Measurements from ENCODE around the gene MRPL46.

The MRPL46 gene

GRCh38 chr15:88467073-88467934 lies at the start of gene MRPL46, which contains the start of gene MRPS11:
Gene MRPL46, minus strand, starts transcription at chr15:88467388. Its CDS starts 11 bp downstream, at chr15:88467377.
Gene MRPS11, plus strand, starts transcription at chr15:88467708. Its CDS starts 10 bp downstream, at chr15:88467718.
- no peak for FAIRE-seq
- DNase-seq (ENCODE audit: low spot score) = peak; percentile 95

DNA sequence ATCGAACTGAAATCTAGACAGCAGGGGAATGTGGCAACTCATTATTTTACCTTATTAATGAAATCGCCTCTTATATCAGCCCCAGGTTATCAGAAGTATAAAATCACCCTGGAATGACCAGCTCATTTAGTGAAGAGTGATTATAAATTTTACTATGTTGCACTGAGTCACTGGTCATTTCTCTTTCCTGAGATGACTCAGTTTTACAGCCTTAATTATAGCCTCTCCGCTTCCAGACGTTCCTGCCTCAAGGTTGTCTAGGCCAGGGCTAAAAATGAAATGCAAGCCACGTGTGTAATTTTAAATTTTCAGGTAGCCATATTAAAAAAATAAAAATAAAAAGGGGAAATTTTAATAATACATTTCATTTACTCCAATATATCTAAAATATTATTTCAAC lies 46.0 kb upstream of the MRPL46 start:
- FAIRE-seq (no peak), DNase-seq (ENCODE audit: low spot score) (no peak)

DNA sequence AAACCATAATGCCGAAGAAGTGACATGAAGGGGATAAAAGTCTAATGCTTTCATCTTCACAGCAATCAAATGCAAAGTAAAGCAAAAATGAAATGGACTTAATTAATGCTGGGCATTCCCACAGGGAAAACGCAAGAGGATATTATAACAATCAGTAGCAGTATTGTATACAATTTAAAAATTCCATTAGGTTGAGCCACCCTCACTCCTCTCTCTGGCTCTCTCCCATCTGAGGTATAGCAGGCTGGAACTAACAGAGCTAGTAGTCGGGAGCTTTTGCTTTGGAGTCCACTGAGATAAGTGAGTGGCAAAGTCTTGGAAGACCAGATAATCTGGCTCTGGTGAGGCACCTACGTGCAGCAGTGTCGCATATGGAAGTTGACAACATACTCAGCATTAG lies 45.4 kb upstream of the MRPL46 start:
- no peak for DNase-seq (ENCODE audit: low spot score)
- no peak for FAIRE-seq

DNA sequence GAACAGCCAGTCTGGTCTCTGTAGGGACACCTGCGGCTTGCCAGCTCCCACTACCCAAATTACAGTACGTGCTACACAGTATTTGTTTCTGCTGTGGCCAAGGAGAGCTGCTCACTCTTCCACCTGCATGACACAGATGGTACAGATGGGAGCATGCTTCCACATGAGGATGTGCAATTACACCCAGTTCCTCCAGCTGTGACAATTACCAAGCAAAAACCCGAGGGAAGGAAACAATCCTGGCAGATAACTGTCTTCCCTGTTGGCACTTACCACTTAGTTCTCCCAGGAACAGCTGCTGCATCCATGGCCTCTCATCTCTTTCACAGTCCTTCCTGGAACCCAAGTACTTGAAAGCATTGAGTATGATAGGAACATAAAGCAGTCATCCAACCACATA lies 44.9 kb upstream of the MRPL46 start:
- FAIRE-seq (no peak), DNase-seq (ENCODE audit: low spot score) (no peak)

DNA sequence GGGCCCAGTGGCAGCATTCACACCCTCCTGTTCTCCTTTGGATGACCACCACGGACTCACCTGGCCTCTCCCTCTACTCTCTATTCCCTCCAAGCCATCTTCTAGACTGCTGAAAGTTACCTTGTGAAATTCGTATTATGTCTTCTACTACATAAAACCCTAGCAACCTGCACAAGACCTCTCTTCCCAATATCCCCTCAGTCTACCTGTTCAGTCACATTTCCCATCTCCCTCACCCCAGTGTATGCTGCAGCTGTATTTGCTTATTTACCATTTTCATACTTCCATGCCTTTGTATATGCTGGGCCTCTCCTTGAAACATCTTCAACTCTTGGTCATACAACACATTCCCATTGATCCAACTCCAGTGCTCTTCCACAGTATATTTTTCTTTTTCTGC lies 44.0 kb upstream of the MRPL46 start:
- no peak for FAIRE-seq
- DNase-seq (ENCODE audit: low spot score) = no peak

- FAIRE-seq (no peak), DNase-seq (ENCODE audit: low spot score) (no peak)
Observed at GRCh38 chr15:88509964-88510363, 42.8 kb upstream of the MRPL46 start.

GRCh38 chr15:88509321-88509720 lies 42.1 kb upstream of the MRPL46 start:
- FAIRE-seq = no peak
- no peak for DNase-seq (ENCODE audit: low spot score)

GRCh38 chr15:88506628-88507027 lies 39.4 kb upstream of the MRPL46 start:
- no peak for DNase-seq (ENCODE audit: low spot score)
- no peak for FAIRE-seq

GRCh38 chr15:88505721-88506120 lies 38.5 kb upstream of the MRPL46 start:
- FAIRE-seq (no peak), DNase-seq (ENCODE audit: low spot score) (no peak)

DNA sequence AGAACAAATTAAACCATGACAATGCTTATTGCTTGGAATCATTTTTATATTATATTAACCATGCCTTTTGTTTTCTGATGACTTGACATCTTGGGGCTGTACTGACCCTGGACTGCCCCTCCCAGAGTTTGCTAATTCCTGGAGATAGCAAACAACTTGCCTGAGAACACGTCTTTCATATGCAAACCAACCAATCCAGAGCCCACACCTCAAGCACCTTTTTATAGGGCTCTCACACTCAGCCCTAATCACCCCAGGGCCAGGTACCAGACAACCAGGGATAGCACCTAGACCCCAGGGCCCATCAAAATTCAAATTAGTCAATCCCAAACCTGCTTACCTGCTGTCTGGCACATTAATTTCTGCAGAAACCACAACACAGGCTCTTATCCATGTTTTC lies 37.3 kb upstream of the MRPL46 start:
- DNase-seq (ENCODE audit: low spot score) (no peak), FAIRE-seq (no peak)

DNA sequence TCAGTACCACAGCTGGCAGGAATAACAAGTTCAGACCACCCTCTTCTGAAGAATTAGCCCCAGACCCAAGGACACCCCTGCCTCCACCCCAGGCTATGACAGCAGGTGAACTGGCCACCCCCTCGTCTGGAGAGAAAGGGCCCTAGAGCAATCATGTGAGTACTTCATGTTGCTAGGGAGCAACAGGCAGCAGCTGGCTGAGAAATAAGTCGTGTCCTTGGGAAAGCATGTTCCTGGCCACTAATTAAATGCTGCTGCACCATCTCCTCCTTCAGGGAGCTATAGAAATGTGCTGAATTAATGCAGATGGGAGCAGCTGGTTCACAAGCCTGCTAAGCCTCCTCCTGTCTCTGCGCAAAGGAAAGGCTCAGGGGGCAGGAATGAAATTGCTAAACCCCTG lies 31.8 kb upstream of the MRPL46 start:
- DNase-seq (ENCODE audit: low spot score) (no peak), FAIRE-seq (peak; percentile 23)

DNA sequence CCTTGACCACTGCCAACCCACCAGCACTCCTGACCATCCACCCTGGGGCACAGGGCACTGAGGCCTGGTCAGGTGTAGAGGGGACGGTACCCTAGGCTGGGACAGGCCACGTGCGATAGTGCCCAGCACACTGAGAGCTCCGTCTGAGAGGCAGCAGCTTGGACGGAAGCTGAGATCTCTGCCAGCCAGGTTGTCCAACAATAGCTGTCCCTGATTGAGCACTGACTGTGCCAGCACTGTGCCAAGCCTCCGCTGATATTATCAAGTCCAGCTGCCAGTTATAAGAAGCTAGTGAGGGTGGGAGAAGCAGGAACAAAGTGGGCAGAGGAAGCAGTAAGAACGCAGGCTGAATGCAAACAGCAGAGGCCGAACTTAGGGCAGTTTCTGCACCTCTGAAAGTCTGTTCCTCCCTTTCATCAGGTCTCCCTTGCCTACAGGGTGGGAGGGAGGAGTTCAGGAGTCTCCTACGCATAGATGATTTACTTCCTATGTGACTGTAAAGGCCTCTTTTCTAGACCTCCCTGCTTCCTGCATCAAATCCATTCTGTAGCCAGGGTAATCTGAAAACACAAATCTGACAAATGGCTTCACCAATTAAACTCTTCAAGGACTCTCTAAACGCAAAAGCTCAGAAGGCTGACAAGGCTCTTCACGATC lies 30.0 kb upstream of the MRPL46 start:
- DNase-seq (ENCODE audit: low spot score) (no peak), FAIRE-seq (no peak)

- DNase-seq (ENCODE audit: low spot score) (no peak), FAIRE-seq (no peak)
Observed at GRCh38 chr15:88493844-88494243, 26.7 kb upstream of the MRPL46 start.

- FAIRE-seq (no peak), DNase-seq (ENCODE audit: low spot score) (peak; percentile 22)
Observed at GRCh38 chr15:88491158-88491557, 24.0 kb upstream of the MRPL46 start.

- DNase-seq (ENCODE audit: low spot score) (no peak), FAIRE-seq (no peak)
Observed at GRCh38 chr15:88490036-88490435, 22.8 kb upstream of the MRPL46 start.

GRCh38 chr15:88489321-88489720 lies 22.1 kb upstream of the MRPL46 start:
- DNase-seq (ENCODE audit: low spot score) (no peak), FAIRE-seq (no peak)

GRCh38 chr15:88487796-88488523 lies 20.8 kb upstream of the MRPL46 start:
- DNase-seq (ENCODE audit: low spot score) (no peak), FAIRE-seq (no peak)

DNA sequence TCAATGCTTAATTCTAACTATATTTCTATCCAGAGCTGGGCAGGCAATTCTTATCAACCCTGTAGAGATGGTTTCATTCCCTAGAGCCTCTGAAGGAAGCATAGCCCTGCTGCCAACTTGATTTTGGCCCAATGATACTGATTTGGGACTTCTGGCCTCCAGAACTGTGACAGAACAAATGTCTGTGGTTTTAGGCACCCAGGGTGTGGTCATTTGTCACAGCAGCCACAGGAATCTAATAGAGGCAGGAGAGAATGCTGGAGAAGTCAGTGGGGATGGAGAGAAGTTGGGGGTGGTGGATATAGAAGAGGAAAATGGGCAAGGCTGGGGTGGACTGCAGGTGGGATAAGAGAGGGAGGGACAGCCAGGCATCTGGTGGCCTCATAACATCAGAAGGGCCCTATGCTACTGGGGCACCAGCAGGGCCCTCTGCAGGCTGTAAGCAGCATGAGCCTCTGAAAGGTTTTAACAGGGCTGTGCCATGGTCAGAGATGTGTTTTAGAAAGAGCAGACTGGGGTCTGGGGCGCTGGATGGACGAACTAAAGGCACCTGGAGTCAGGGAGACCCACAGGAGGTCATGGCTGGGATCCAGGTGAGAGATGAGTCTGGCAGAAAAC lies 20.1 kb upstream of the MRPL46 start:
- DNase-seq (ENCODE audit: low spot score) (no peak), FAIRE-seq (no peak)

DNA sequence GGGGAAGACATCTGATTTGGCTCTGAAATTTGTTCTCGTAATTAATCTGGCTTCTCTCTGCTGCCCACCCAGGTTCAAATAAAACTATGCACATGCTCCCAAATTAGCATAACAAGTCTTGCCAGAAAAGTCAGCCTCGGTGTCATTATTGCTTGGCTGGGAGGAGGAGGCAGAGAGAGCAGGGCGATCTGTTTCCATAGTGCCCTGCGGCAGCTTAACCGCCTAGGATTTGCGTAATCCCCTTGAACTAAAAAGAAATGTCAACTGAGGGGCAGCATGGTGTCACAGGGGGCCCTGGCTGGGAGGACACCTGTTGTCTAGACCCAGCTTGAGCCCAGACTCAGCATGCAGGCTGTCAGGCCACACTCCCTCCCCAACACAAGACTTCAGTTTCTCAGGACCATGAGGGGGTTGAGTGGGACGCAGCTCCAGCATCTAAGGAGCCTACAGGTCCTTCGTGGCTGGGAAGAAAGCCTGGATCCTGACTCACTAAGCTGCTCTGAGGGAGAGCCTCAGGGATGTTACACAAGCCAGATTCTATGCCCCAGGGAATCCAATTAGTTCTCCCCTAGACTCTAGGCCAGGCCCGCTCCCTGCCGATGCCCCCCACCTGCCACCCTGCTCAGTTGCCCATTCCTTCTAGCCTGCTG lies 17.6 kb upstream of the MRPL46 start:
- no peak for DNase-seq (ENCODE audit: low spot score)
- no peak for FAIRE-seq

DNA sequence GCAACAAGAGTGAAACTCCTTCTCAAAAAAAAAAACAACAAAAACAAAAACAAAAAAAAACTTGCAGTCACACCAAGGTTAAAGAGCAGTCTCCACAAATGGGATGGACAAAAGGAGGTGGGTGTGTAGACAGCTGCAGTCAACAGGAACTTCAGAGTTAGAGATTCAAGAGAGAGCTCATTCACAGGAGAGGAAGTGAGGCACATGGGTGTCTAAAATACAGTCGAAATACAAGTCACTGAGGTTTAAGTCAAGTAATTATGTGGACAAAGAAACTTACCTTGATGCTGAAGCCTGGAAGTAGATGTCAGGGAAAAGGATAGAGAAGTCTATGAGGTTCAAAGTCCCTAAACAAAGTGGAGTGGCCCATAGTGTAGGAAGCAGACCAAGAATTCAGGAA lies 15.1 kb upstream of the MRPL46 start:
- DNase-seq (ENCODE audit: low spot score) = no peak
- FAIRE-seq = no peak

GRCh38 chr15:88480981-88481380 lies 13.8 kb upstream of the MRPL46 start:
- FAIRE-seq = no peak
- DNase-seq (ENCODE audit: low spot score) = no peak

All from urothelium cell line (cell line).